ENCODE measurements around the gene INPP5F.

Gene INPP5F, protein sequence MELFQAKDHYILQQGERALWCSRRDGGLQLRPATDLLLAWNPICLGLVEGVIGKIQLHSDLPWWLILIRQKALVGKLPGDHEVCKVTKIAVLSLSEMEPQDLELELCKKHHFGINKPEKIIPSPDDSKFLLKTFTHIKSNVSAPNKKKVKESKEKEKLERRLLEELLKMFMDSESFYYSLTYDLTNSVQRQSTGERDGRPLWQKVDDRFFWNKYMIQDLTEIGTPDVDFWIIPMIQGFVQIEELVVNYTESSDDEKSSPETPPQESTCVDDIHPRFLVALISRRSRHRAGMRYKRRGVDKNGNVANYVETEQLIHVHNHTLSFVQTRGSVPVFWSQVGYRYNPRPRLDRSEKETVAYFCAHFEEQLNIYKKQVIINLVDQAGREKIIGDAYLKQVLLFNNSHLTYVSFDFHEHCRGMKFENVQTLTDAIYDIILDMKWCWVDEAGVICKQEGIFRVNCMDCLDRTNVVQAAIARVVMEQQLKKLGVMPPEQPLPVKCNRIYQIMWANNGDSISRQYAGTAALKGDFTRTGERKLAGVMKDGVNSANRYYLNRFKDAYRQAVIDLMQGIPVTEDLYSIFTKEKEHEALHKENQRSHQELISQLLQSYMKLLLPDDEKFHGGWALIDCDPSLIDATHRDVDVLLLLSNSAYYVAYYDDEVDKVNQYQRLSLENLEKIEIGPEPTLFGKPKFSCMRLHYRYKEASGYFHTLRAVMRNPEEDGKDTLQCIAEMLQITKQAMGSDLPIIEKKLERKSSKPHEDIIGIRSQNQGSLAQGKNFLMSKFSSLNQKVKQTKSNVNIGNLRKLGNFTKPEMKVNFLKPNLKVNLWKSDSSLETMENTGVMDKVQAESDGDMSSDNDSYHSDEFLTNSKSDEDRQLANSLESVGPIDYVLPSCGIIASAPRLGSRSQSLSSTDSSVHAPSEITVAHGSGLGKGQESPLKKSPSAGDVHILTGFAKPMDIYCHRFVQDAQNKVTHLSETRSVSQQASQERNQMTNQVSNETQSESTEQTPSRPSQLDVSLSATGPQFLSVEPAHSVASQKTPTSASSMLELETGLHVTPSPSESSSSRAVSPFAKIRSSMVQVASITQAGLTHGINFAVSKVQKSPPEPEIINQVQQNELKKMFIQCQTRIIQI

DNA sequence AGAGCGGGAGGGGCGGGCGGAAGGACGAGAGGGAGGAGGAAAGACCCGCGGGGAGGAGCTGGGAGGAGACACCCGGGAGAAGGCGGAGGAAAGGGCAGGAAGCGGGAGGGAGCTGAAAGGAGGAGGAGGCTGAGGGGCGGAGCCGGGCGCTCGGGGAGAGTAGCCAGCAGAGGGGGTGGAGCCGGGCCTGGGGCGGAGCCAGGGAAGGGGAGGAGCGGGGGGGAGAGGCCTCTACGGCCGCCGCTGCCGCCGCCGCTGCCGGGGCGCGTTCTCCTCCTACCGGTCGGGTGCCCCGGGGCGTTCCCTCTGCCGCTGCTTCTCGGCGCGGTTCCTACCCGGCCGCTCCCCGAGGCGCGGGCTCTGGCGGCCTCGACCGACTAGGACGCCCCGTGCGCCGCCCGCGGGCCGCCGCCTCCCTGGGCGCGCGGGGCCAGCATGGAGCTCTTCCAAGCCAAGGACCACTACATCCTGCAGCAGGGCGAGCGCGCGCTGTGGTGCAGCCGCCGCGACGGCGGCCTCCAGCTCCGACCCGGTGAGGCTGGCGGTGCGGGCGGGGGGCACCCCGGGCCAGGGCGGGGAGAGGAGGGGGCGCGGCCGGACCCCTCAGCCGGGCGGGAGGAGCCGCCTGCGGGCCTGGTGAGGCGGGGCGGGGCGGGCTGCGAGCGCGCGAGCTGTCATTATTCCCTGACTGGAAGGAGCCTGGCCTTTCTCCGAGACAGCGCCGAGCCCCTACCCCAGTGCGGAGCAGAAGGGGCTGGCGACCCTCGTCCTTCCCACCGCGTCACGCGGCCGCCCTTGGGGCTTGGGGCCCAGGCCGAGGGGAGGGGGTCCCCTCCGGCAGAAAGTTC is at the start of gene INPP5F:
Gene INPP5F (plus strand): TSS at position 223 of the 848 bp plus-strand sequence. CDS start 213 bp downstream, at position 436.
- peak; percentile 94 to 95 for DNase-seq

DNA sequence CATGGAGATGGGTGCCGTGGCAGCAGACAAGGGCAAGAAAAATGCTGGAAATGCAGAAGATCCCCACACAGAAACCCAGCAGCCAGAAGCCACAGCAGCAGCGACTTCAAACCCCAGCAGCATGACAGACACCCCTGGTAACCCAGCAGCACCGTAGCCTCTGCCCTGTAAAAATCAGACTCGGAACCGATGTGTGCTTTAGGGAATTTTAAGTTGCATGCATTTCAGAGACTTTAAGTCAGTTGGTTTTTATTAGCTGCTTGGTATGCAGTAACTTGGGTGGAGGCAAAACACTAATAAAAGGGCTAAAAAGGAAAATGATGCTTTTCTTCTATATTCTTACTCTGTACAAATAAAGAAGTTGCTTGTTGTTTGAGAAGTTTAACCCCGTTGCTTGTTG is 48.7 kb upstream of the INPP5F start:
- DNase-seq, result no peak

DNA sequence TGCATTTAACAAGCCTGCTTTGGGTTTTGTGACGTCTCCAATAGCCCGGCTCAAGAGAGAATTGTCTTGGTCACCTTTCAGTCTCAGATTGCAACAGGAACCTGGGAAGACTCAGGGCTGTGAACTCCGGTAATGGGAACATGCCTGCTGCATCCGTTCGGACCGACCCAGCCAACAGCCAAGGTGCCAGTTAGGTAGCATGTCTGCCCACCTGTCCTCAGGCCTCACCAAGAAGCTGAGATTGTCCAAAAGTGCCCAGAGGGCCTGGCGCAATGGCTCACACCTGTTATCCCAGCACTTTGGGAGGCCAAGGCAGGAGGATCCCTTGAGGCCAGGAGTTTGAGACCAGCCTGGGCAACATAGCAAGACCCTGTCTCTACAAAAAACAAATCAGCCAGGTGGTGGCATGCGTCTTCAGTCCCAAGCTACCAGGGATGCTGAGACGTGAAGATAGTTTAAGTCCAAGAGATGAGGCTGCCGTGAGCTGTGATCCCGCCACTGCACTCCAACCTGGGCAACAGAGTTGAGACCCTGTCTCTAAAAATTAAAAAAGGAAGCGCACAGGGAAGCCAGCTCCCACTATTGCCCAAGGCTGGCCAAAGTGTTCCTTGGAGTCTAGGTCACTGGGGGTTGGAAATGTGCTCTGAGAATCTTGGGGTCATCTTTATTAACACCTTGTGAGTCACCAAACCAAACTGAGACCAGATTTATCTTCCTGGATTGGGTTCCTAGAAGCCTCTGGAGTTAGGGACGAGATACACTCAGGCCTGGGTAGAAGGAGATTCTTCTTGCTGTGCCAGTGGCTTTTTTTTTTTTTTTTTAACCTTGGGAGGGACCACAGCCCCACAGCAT is 47.7 kb upstream of the INPP5F start:
- no peak for DNase-seq

DNA sequence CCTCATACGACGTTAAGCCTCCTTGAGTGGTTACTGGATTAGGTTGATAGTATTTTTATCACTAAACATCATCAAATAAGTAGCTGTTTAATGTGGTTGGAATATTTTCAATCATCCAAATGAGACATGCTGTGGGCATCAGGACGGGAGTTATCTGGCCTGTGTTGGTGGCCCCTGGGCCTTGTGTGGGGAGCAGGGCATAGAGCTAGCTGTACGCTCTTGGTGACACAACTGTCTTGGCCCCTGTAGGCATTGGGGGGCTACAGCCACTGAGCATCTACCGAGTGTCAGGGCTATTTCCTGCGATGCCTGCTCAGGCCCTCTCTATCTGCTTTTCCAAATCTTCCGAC is 46.4 kb upstream of the INPP5F start:
- no peak for DNase-seq

DNA sequence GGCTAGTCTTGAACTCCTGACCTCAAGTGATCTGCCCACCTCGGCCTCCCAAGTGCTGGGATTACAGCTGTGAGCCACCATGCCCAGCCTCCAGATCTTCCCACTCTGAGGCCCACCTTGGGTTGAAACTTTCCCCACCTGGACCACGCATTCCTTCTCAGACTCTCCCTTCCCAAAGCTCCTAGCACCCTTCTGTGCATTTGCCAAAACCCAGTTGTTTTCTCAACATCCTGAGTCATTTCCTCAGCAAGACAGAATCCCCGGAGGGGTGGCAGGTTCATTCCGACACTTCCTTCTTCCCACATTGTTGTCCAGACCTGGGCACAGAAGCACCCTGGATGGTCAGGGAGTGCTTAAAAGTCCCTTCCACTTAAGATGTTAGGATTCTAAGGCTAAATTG is 45.8 kb upstream of the INPP5F start:
- DNase-seq, result no peak

DNA sequence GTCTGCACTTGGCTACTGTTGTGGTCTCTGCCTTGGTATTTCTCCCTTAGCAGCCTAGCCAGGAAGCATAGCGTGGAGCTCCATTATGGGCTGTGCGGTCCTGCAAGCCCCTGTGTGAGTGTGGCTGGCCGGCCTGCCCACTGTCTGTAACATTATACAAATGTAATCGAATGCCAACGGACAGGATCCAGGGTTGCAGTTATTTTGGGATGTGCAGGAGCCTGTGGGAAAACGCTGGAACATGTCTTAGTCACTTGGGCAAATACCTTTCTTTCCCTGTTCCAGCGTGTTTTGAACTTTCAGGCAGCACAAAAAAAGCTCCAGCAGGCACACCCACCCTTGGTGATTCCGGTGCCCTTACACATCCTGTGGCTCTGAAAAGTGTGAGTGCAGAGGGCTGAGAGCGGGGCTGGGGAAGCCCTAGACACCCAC is 45.2 kb upstream of the INPP5F start:
- DNase-seq, result no peak

DNA sequence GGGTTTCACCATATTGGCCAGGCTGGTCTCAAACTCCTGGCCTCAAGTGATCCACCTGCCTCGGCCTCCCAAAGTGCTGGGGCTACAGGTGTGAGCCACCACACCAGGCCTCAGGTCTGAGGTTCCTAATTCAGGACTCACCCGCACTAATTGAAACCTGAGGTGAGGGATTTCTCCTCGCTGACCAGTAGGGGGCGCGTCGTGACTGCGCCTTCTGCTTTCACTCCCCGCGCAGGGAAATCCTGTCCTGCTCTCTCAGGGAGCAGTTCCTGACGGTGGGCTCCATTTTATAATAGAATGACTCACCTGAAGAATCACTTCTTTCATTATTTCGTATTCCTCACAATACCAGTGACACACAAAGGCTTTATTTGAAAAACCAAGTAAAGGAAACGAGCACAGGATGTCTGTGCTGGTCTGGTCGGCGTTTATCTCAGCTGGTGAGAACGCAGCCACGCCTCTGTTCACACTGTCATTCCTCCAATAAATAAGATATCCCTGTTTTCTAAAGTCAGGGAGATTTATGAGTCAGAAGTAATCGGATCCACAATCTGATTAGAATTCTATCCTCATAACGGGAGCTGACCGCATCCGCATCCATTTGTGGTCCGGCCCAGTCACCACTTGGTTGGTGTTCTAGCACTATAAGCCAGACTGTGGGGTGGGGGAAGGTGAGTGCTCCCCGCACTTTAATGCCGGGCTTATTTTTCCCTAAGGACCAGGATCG is 39.2 kb upstream of the INPP5F start:
- peak; percentile 63 to 75 for DNase-seq

DNA sequence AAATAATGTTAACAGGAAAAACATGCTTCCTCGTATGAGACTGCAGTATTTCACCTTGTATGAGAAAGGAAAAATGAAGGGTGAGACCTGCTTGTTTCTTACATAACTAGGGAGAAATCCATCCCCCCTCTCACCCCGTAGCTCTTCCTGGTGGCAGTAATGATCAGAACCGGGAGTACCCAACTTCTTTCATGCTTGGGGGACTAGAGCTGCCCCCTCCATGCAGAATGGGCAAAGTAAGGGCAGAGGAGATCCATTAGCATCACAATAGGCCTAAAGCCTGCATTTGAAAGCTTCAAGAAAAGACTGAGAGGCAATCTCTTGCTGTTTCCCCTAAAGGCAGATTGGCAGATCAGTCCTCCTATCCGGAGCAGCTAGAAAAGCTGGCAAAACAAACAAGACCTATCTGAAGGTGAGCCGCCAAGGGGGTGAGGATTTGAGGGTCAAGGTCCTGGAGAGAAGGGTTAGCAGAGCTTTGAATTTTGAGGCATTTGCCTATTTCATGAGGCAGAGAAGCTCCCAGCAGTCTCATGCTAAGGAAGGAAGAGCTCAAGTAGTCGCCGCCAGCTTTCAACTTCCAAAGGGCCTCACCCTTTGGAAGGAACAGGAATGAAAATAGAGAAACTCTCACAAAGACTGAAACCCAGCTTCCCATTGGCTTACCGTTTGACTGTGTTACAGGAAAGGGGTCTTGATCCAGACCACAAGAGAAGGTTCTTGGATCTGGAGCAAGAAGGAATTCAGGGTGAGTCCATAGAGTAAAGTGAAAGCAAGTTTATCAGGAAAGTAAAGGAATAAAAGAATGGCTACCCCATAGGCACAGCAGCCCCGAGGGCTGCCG is 38.4 kb upstream of the INPP5F start:
- DNase-seq, result no peak

DNA sequence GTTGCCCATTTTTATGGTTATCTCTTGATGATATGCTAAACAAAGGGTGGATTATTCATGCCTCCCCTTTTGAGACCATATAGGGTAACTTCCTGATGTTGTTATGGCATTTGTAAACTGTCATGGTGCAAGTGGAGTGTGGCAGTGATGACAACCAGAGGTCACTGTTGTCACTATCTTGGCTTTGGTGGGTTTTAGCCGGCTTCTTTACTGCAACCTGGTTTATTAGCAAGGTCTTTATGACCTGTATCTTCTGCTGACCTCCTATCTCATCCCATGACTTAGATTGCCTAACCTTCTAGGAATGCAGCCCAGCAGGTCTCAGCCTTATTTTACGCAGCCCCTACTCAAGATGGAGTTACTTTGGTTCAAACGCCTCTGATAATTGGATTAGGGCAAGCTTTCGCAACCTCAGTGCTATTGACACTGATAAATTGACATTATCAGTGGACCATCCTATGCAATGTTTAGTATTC is 37.8 kb upstream of the INPP5F start:
- DNase-seq, result no peak

DNA sequence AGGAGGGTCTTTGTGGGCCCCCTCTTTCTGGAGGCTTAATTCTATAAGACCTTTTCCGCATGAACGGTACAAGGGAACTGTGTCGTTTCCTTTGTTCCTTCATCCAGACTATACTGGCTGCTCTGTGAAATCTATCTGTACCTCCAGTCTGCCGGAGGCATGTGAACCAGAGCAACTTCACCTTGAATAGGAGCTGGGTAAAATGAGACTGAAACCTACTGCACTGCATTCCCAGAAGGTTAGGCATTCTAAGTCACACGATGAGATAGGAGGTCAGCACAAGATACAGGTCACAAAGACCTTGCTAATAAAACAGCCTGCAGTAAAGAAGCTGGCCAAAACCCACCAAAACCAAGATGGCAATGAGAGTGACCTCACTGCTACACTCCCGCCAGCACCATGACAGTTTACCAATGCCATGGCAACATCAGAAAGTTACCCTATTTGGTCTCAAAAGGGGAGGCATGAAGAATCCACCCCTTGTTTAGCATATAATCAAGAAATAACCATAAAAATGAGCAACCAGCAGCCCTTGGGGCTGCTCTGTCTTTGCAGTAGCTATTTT is 36.8 kb upstream of the INPP5F start:
- DNase-seq, result no peak

DNA sequence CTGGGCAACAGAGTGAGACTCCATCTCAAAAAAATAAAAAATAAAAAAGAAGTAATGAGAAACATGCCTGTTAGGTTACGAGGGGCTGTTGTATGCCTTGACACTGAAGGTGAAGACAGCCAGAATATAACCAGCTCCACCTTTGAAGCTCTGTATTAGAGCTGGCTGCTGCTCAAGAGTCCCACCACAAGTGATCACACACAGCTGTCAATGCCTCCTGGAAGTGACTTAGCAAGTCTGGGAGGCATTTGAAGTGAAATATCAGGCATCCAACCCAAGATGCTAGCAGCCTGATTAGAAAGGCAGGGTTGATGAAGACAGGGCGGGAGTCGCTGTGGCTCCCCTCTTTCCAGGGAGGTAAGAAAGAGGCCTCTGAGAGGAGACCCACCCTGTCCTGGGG is 34.1 kb upstream of the INPP5F start:
- DNase-seq, result no peak

DNA sequence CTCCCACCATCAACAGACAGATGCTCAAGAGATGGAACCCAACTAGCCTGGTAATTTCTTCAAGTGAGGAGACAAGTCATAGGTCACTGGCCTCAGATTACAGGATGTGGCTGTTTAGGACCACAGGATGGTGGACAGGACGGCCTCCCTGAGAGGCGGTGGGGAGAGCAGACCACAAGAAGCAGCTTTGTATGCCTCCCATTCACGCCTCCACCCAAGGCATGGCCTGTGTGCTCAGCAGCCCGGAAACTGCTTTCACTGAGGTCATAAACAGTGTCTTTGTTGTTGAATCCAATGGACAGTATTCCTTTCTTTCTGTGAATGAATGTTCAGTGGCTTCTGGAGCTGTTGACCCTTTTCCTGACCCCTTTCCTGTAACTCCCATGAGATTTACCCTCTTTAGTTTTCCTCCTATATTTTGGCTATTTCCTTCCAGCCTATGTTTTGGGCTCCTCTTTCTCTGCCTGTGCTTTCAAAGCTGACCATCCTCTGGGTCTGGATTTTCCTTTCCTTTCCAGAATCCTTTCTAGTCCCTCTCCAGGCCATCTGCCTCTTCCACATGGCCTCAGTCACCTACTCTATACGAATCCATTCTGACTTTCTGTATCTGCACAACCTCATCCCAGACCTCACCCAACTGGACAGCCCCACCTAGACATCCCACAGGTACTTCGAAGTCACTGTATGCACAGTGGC is 32.4 kb upstream of the INPP5F start:
- no peak for DNase-seq

DNA sequence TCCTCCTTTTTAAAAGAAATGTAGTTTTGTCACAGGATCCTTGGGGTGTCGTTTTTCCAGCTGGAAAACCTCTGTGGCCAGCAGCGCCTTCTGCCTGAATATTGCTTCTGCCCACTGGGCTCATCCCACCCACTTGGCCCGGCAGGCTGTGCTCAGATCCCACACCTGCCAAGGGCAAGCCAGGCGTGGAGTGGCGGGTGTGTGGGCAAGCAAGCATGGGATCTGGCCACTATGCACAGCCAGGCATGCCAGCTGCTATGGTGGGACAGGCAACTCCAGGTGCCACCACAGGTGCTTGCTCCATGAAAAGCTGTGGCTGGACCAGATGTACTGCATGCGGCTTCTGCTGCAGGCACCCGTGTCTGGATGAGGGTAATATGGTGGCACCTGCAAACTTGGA is 31.2 kb upstream of the INPP5F start:
- no peak for DNase-seq

DNA sequence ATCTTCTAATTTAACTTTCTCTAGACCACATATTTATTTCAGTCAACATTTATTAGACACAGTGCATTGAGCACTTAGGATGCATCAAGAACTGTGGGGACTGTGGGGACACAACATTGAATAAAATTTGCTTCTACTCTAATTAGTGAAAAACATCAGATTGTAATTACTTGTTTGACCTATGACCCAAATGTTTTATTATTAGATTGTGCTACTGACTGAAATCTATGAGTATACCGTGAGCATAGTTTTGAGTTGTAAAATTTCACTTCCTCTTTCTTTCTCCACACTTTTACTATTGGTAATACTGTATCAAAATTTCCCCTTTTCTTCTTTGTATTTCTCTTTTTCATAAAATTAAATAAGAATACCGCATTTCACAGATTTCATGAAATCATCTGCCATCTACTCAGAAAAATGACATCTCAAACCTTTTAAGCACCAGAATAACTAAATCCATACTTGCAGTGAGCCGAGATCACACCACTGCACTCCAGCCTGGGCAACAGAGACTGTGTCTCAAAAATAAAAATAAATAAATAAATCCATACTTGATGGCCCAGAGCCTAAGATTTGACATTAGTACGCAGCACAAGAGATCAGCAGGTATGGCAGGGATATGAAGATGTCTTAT is 25.4 kb upstream of the INPP5F start:
- no peak for DNase-seq

DNA sequence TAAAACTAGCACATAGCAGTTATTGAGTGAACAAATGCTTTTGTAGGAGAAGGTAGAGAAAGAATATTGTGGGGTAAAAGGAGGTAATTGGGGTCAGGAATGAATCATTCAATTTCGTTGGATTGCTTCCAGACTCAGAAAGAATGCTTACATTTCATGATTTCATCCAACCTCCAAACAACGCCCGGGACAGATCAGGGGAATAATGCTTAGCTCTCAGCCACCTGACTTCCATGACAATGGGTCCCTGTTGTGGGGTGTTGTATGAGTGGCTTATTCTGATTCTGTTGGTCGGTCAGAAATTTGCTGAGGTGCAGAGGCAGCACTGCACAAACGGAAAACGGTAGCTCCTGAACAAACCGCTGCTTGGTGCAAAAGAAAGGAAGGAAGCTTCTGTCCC is 24.0 kb upstream of the INPP5F start:
- DNase-seq, result no peak

DNA sequence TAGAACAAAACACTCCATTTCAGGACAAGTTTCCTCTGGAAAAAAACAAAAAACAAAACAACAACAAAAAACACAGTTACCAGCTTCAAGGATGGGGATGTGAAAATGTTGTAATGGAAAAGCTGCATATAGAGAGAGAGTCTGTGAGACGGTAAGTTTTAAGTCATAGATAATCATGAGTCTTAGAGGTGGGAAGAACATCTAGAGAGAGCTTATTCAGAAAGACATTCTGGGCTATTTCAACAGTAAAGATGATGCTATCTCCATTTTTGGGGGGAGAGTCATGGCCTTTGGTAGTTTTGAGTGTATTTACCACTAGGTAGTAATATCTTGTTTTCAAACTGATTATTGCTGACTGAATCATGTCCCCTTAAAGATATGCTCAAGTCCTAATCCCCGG is 23.3 kb upstream of the INPP5F start:
- no peak for DNase-seq

DNA sequence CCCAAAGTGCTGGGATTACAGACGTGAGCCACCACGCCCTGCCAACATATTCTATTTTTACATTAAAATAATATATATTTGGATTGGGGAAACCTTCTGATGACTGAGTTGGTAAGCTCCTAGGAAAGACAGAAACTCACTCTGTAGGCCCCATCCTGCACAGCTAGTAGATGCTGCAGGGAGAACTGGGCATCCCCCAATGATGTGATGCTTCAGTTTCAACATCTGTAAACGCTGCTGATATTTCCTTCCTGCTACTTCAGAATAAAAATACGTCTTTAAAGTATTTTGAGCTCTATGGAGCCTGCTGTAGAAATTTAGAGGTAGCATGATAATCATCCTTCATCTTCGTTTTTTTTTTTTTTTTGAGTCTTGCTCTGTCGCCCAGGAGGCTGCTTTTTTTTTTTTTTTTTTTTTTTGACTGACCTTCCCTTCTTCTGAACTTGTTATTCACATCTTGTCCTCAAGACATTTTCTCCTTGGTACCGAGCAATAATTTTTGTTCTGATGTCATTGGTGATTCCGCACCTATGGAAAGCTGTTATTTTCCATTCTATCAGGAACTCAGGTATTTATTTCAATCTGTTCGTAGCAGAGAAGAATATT is 21.8 kb upstream of the INPP5F start:
- DNase-seq, result no peak

DNA sequence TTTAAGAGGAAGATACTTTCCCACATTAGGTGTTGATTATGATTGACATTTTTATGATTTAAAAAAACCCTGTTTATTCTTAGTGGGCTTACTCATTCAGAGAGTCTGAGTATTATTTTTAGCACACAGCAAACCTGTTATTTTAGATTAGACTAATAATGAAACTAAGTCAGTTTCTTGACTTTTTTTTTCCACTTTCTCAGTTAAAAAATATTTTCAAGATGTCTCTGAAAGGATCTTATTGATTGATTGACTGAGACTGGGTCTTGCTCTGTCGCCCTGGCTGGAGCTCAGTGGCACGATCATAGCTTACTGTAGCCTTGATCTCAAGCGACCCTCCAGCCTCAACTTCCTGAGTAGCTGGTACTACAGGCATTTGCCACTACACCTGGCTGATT is 20.4 kb upstream of the INPP5F start:
- DNase-seq, result no peak

Measured in SHP77 (cell line).